K562 (cell line): Measurements from ENCODE around the gene MCEMP1. TPM values are rescaled to one million over a fixed set of nuclear protein-coding genes. Genes with fewer than 3 reads are reported as not detected.
A peak's percentile ranks its signal among the peaks of the same experiment; 100 is the strongest.

Source experiments
- ATAC-seq: fragments of 200-7000 bp; cut with Tn5 transposase; 3 replicates; pipeline ENCODE4 v1.9.1; 2020; ENCODE audit warnings: moderate library complexity
- BruUV-seq: library from RNA; stranded (reverse); fragments of 400-500 nt; replicated peaks from 2 replicates; lab custom pipeline; 2021; lab: Mats Ljungman, UMichigan
- CTCF ChIA-PET: fragments of 300-600 bp; formaldehyde crosslinking; extraction: SDS; loops from one replicate; lab custom pipeline; 2021; ENCODE audit warnings: low intra/inter-chr PET ratio; lab: Yijun Ruan, JAX
- POLR2A ChIA-PET: fragments of 300-600, 350-650 bp; sonication (Branson Sonifier 250); formaldehyde crosslinking; extraction: SDS; loops from one replicate; lab custom pipeline; 2021; ENCODE audit warnings: antibody characterized with exemption, inconsistent platforms; lab: Yijun Ruan, JAX
- DNase-seq, 4 experiments: peaks; one replicate each; pipeline versions ENCODE4 v3.0.0 to v3.0.0-alpha.2; 2011 to 2018; ENCODE audit warnings: low spot score in 3 of 4, mixed read lengths in 3 of 4; ENCODE audit errors: extremely low read depth in 1 of 4
- FAIRE-seq: peaks from 2 replicates; lab custom pipeline; 2011; peaks lifted over from hg19 to GRCh38; lab: Jason Lieb, UNC
- H2AFZ ChIP-seq: 2 replicates; pipeline ENCODE4 v1.6.0; 2011; ENCODE audit warnings: low read depth, low read length, control low read depth, inconsistent platforms
- H3K27ac ChIP-seq: fragments of 200-600 bp; 3 replicates; pipeline ENCODE4 v1.8.0; 2011; ENCODE audit warnings: low read depth, mild to moderate bottlenecking, control low read depth, inconsistent platforms, low read length, moderate library complexity, mixed read lengths; ENCODE audit errors: extremely low read depth
- H3K27me3 ChIP-seq, 2 experiments: fragments of 300-600 bp in 1 of 2; 2 replicates in 1 of 2; 3 replicates in 1 of 2; pipeline versions ENCODE4 v1.6.0 to v1.8.0; 2011; ENCODE audit warnings: inconsistent platforms in 2 of 2, low read length in 2 of 2, mild to moderate bottlenecking in 1 of 2, mixed read lengths in 1 of 2, moderate library complexity in 1 of 2; ENCODE audit not compliant: control insufficient read depth in 2 of 2, insufficient read depth in 2 of 2
- H3K36me3 ChIP-seq: fragments of 300-600 bp; 3 replicates; pipeline ENCODE4 v1.8.0; 2011; ENCODE audit warnings: mild to moderate bottlenecking, low read length, inconsistent platforms; ENCODE audit not compliant: control insufficient read depth, insufficient read depth
- H3K4me1 ChIP-seq, 2 experiments: fragments of 200-600 bp in 1 of 2; replicated peaks in 1 of 2; 2 replicates in 1 of 2; 3 replicates in 1 of 2; pipeline versions ENCODE4 v1.5.1 to v1.8.0; 2011; ENCODE audit warnings: inconsistent platforms in 2 of 2, low read length in 2 of 2, mild to moderate bottlenecking in 1 of 2, mixed read lengths in 1 of 2, moderate library complexity in 1 of 2; ENCODE audit not compliant: control insufficient read depth in 2 of 2, insufficient read depth in 2 of 2
- H3K4me2 ChIP-seq: 2 replicates; pipeline ENCODE4 v1.6.1; 2011; ENCODE audit warnings: low read length, control low read depth, inconsistent platforms, mixed read lengths; ENCODE audit not compliant: insufficient read depth
- H3K4me3 ChIP-seq: fragments of 200-600 bp; sonication (generic), shearing (Covaris generic); 2 replicates; pipeline ENCODE4 v1.5.1; 2016; ENCODE audit warnings: control low read depth, inconsistent platforms
- H3K79me2 ChIP-seq: fragments of 200-600 bp; 3 replicates; pipeline ENCODE4 v1.8.0; 2011; ENCODE audit warnings: low read length, inconsistent platforms; ENCODE audit not compliant: control insufficient read depth, insufficient read depth
- H3K9ac ChIP-seq, 2 experiments: 2 replicates each; pipeline versions ENCODE4 v1.6.0 to v1.6.1; 2011; ENCODE audit warnings: low read depth in 2 of 2, low read length in 2 of 2, control low read depth in 1 of 2, inconsistent platforms in 1 of 2, mild to moderate bottlenecking in 1 of 2, mixed read lengths in 1 of 2; ENCODE audit not compliant: insufficient read depth in 1 of 2
- H3K9me1 ChIP-seq: one replicate; pipeline ENCODE4 v1.6.0; 2011; ENCODE audit warnings: inconsistent platforms, mild to moderate bottlenecking, low read length, moderate library complexity; ENCODE audit not compliant: control insufficient read depth, insufficient read depth
- H3K9me3 ChIP-seq: replicated peaks from 2 replicates; pipeline ENCODE4 v1.5.1; 2011; ENCODE audit warnings: low read depth, low read length, inconsistent platforms; ENCODE audit not compliant: control insufficient read depth, insufficient read depth
- H4K20me1 ChIP-seq: replicated peaks from 2 replicates; pipeline ENCODE4 v1.6.1; 2011; ENCODE audit warnings: low read length, inconsistent platforms, mixed read lengths; ENCODE audit not compliant: control insufficient read depth, insufficient read depth
- AFF1 ChIP-seq, 2 experiments: fragments of 450-650 bp; IDR thresholded peaks; 2 replicates each; pipeline ENCODE4 v1.6.1; 2018; ENCODE audit warnings: mild to moderate bottlenecking in 2 of 2, low read depth in 1 of 2; ENCODE audit not compliant: partially characterized antibody in 2 of 2
- CBFA2T2 ChIP-seq: fragments of 450-650 bp; conservative IDR thresholded peaks from 2 replicates; pipeline ENCODE4 v1.6.1; 2017; ENCODE audit warnings: mild to moderate bottlenecking
- FOXO4 ChIP-seq: fragments of 450-650 bp; formaldehyde crosslinking; IDR thresholded peaks from 2 replicates; pipeline ENCODE4 v1.4.0; 2020; ENCODE audit warnings: mild to moderate bottlenecking, moderate library complexity
- POLR2G ChIP-seq: fragments of 200-400 bp; formaldehyde crosslinking; IDR thresholded peaks from 2 replicates; pipeline ENCODE4 v1.6.1; 2017; ENCODE audit warnings: low read depth, mild to moderate bottlenecking, antibody characterized with exemption, low read length, moderate library complexity
- RBFOX2 ChIP-seq: fragments of 200-400 bp; formaldehyde crosslinking; IDR thresholded peaks from 2 replicates; pipeline ENCODE4 v1.6.1; 2017; ENCODE audit warnings: low read depth, mild to moderate bottlenecking, low read length, moderate library complexity
- WGBS: fragments of 100-300 bp; shearing (Covaris generic); methylation state at CpG from one replicate; pipeline ENCODE4 v1.1.6; 2016; ENCODE audit warnings: low coverage, mixed read lengths; ENCODE audit not compliant: insufficient coverage; ENCODE audit errors: missing lambda C conversion rate; 5-methylcytosine and 5-hydroxymethylcytosine counted together
- in situ Hi-C: fragments of 300-500 bp; cut with MboI; formaldehyde crosslinking; loops from 4 replicates; pipeline ENCODE4 v1.15.0; 2018; ENCODE audit warnings: inconsistent platforms, mixed read lengths
- intact Hi-C: fragments of 100-400 bp; cut with micrococcal nuclease; formaldehyde crosslinking; loops from 2 replicates; pipeline ENCODE4 v1.14.2; 2022
- polyA plus RNA-seq, 8 experiments: library from polyadenylated mRNA; depleted of rRNA in 4 of 8; stranded (reverse) in 5 of 8; unstranded in 3 of 8; fragments of >200 nt; fragmentation: Nextera tagmentation in 2 of 8; fragmentation: Illumina TruSeq in 1 of 8; extraction: Ambion mirVana in 2 of 8; extraction: Trizol in 1 of 8; gene quantifications; 2 replicates each; pipeline versions ENCODE4 v1.2.1 to v1.2.3, GENCODE V29; 2011 to 2014; ENCODE audit warnings: inconsistent platforms in 1 of 8, missing spikeins in 1 of 8
- total RNA-seq, 7 experiments: library from RNA; depleted of rRNA in 6 of 7; stranded (reverse); fragments of >200 nt in 6 of 7; fragmentation: Illumina TruSeq in 2 of 7; extraction: Trizol in 2 of 7; gene quantifications; 2 replicates each; pipeline versions ENCODE4 v1.2.1 to v1.2.3, GENCODE V29; 2011 to 2021; ENCODE audit warnings: low replicate concordance in 1 of 7

MCEMP1 gene
- total and polyA plus RNA-seq, 9 of the 15 experiments (the other 6 are each of a cell fraction or from before 2014, with no cell fraction given): 0.11 to 1.8 (median 0.51) TPM

GRCh38 chr19:7627166-7627565 lies 49.7 kb upstream of the MCEMP1 start:
- no TSS peak for BruUV-seq
- intact Hi-C loops: no loop called here

More at GRCh38 chr19:7627166-7627565, 49.7 kb upstream of the MCEMP1 start:
- in situ Hi-C loops: no loop called here
- Histone ChIP-seq H4K20me1 (no peaks in the 10 kb centered on the region), H3K9ac (peak overlapping the region in 1 of 2 experiments; percentile 31; a peak in 1 of 4 replicates), H3K4me1 (peaks cover 8 to 35% of the 10 kb centered on the region in 2 experiments; a peak in 4 of 5 replicates), H2AFZ (no peak overlapping the region), H3K4me3 (no peak overlapping the region), H3K4me2 (no peak overlapping the region), H3K27ac (no peak overlapping the region), H3K9me3 (no peaks in the 10 kb centered on the region), H3K79me2 (peaks cover 49% of the 10 kb centered on the region), H3K27me3 (no peaks in the 10 kb centered on the region), H3K36me3 (peaks cover 54% of the 10 kb centered on the region; the same call in 2 of the 3 replicates), H3K9me1 (no peaks in the 10 kb centered on the region)
- ATAC-seq (no peak), FAIRE-seq (no peak), DNase-seq (no peak)
- whole genome bisulfite sequencing: 92% methylated on average over 21 of the region's 24 CpGs
- POLR2A ChIA-PET: interaction anchor here (0.7 to 4.8 kb wide), 3 partner anchors 9 to 47 kb away, joined by 3 to 22 read pairs (median 3); no protein-coding TSS in a partner anchor
- TF ChIP-seq AFF1 (IDR thresholded peaks at IDR 0.05; ENCODE audit: low read depth in 1 of 2, partially characterized antibody in 2 of 2) (no peak), CBFA2T2 (no peak), FOXO4 (CRISPR knock-in tag) (no peak), POLR2G (0 out of 2 replicates have a peak, but pooled peaks have one; percentile 16), RBFOX2 (0 out of 2 replicates have a peak, but pooled peaks have one; percentile 16)
- CTCF ChIA-PET: no interaction called here
